Measurements from ENCODE around the gene GUCA2A. TPM values are rescaled to one million over a fixed set of nuclear protein-coding genes. Genes with fewer than 3 reads are reported as not detected.

The GUCA2A gene
- total RNA-seq, 1 donor from 2014 or later = not detected

- no peak for TF ChIP-seq CTCF (IDR thresholded peaks at IDR 0.05; ENCODE audit: insufficient read depth, low read depth, low read length)
- no peak for TF ChIP-seq EZH2 (IDR thresholded peaks at IDR 0.05; ENCODE audit: insufficient read depth, low read length)
- no peak overlapping the region for H3K4me3 Mint-ChIP-seq (ENCODE audit: unreplicated experiment)
- H3K27me3 Mint-ChIP-seq (ENCODE audit: low read depth, unreplicated experiment) = peaks cover 8% of the 10 kb centered on the region
- Histone ChIP-seq H3K27me3 (ENCODE audit: insufficient read depth, low read length) (peaks cover 2% of the 10 kb centered on the region), H4K20me1 (ENCODE audit: insufficient read depth, low read length) (no peaks in the 10 kb centered on the region), H3K36me3 (ENCODE audit: insufficient read depth, low read length) (no peaks in the 10 kb centered on the region), H2AFZ (ENCODE audit: low read depth, low read length) (no peak overlapping the region), H3K9me3 (ENCODE audit: insufficient read depth, low read depth, low read length) (no peaks in the 10 kb centered on the region), H3K9ac (ENCODE audit: low read length) (no peak overlapping the region), H3K4me2 (ENCODE audit: low read length) (no peak overlapping the region), H3K79me2 (ENCODE audit: insufficient read depth, low read length) (no peaks in the 10 kb centered on the region), H3K27ac (ENCODE audit: low read depth, low read length) (no peak overlapping the region), H3K4me3 (ENCODE audit: insufficient read depth, low read depth, low read length) (no peak overlapping the region), H3K4me1 (ENCODE audit: insufficient read depth, low read length) (no peaks in the 10 kb centered on the region)
- H3K36me3 Mint-ChIP-seq (ENCODE audit: low read depth, unreplicated experiment) = no peaks in the 10 kb centered on the region
- no peak overlapping the region for H3K27ac Mint-ChIP-seq (ENCODE audit: unreplicated experiment)
- DNase-seq (ENCODE audit: low read depth) = no peak
- no peaks in the 10 kb centered on the region for H3K4me1 Mint-ChIP-seq (ENCODE audit: low read depth, unreplicated experiment)
- FAIRE-seq = no peak
- H3K9me3 Mint-ChIP-seq (ENCODE audit: unreplicated experiment) = no peaks in the 10 kb centered on the region
Measured at GRCh38 chr1:42136466-42136865, 28.1 kb downstream of the GUCA2A start.

- Histone ChIP-seq H3K4me3 (ENCODE audit: insufficient read depth, low read depth, low read length) (no peak overlapping the region), H3K4me2 (ENCODE audit: low read length) (no peak overlapping the region), H3K4me1 (ENCODE audit: insufficient read depth, low read length) (no peaks in the 10 kb centered on the region), H3K36me3 (ENCODE audit: insufficient read depth, low read length) (no peaks in the 10 kb centered on the region), H2AFZ (ENCODE audit: low read depth, low read length) (no peak overlapping the region), H4K20me1 (ENCODE audit: insufficient read depth, low read length) (no peaks in the 10 kb centered on the region), H3K9ac (ENCODE audit: low read length) (no peak overlapping the region), H3K27ac (ENCODE audit: low read depth, low read length) (no peak overlapping the region), H3K79me2 (ENCODE audit: insufficient read depth, low read length) (no peaks in the 10 kb centered on the region), H3K27me3 (ENCODE audit: insufficient read depth, low read length) (peaks cover 2% of the 10 kb centered on the region), H3K9me3 (ENCODE audit: insufficient read depth, low read depth, low read length) (no peaks in the 10 kb centered on the region)
- peaks cover 8% of the 10 kb centered on the region for H3K27me3 Mint-ChIP-seq (ENCODE audit: low read depth, unreplicated experiment)
- FAIRE-seq (no peak), DNase-seq (ENCODE audit: low read depth) (no peak)
- no peaks in the 10 kb centered on the region for H3K36me3 Mint-ChIP-seq (ENCODE audit: low read depth, unreplicated experiment)
- H3K4me3 Mint-ChIP-seq (ENCODE audit: unreplicated experiment) = no peak overlapping the region
- H3K27ac Mint-ChIP-seq (ENCODE audit: unreplicated experiment) = no peak overlapping the region
- no peaks in the 10 kb centered on the region for H3K4me1 Mint-ChIP-seq (ENCODE audit: low read depth, unreplicated experiment)
- H3K9me3 Mint-ChIP-seq (ENCODE audit: unreplicated experiment) = no peaks in the 10 kb centered on the region
- TF ChIP-seq EZH2 (IDR thresholded peaks at IDR 0.05; ENCODE audit: insufficient read depth, low read length) = no peak
- TF ChIP-seq CTCF (IDR thresholded peaks at IDR 0.05; ENCODE audit: insufficient read depth, low read depth, low read length) = no peak
Measured at GRCh38 chr1:42135426-42135825, 29.1 kb downstream of the GUCA2A start.

GRCh38 chr1:42133809-42134526 lies 30.6 kb downstream of the GUCA2A start:
- TF ChIP-seq EZH2 (IDR thresholded peaks at IDR 0.05; ENCODE audit: insufficient read depth, low read length) = no peak
- no peak for TF ChIP-seq CTCF (IDR thresholded peaks at IDR 0.05; ENCODE audit: insufficient read depth, low read depth, low read length)
- DNase-seq (ENCODE audit: low read depth) = no peak
- Histone ChIP-seq H3K4me1 (ENCODE audit: insufficient read depth, low read length) (no peaks in the 10 kb centered on the region), H3K79me2 (ENCODE audit: insufficient read depth, low read length) (no peaks in the 10 kb centered on the region), H4K20me1 (ENCODE audit: insufficient read depth, low read length) (no peaks in the 10 kb centered on the region), H3K9ac (ENCODE audit: low read length) (no peak overlapping the region), H3K27me3 (ENCODE audit: insufficient read depth, low read length) (peaks cover 2% of the 10 kb centered on the region), H3K4me3 (ENCODE audit: insufficient read depth, low read depth, low read length) (no peak overlapping the region), H3K4me2 (ENCODE audit: low read length) (no peak overlapping the region), H2AFZ (ENCODE audit: low read depth, low read length) (no peak overlapping the region), H3K9me3 (ENCODE audit: insufficient read depth, low read depth, low read length) (no peaks in the 10 kb centered on the region), H3K27ac (ENCODE audit: low read depth, low read length) (no peak overlapping the region), H3K36me3 (ENCODE audit: insufficient read depth, low read length) (no peaks in the 10 kb centered on the region)
- H3K4me1 Mint-ChIP-seq (ENCODE audit: low read depth, unreplicated experiment) = no peaks in the 10 kb centered on the region
- no peaks in the 10 kb centered on the region for H3K9me3 Mint-ChIP-seq (ENCODE audit: unreplicated experiment)
- no peak overlapping the region for H3K4me3 Mint-ChIP-seq (ENCODE audit: unreplicated experiment)
- H3K27me3 Mint-ChIP-seq (ENCODE audit: low read depth, unreplicated experiment) = peaks cover 13% of the 10 kb centered on the region
- H3K27ac Mint-ChIP-seq (ENCODE audit: unreplicated experiment) = no peak overlapping the region
- FAIRE-seq = no peak
- no peaks in the 10 kb centered on the region for H3K36me3 Mint-ChIP-seq (ENCODE audit: low read depth, unreplicated experiment)

Data from astrocyte (in vitro differentiated cells and primary cell).